CD4-positive, alpha-beta T cell treated with Interleukin-2 at 100 ng/mL for 4 hours (primary cell): ENCODE results near the gene SLC2A6.

ENCODE experiments used
- DNase-seq: peaks from one replicate; pipeline ENCODE4 v3.0.0-alpha.2; 2020; ENCODE audit warnings: low spot score

Gene SLC2A6

DNA sequence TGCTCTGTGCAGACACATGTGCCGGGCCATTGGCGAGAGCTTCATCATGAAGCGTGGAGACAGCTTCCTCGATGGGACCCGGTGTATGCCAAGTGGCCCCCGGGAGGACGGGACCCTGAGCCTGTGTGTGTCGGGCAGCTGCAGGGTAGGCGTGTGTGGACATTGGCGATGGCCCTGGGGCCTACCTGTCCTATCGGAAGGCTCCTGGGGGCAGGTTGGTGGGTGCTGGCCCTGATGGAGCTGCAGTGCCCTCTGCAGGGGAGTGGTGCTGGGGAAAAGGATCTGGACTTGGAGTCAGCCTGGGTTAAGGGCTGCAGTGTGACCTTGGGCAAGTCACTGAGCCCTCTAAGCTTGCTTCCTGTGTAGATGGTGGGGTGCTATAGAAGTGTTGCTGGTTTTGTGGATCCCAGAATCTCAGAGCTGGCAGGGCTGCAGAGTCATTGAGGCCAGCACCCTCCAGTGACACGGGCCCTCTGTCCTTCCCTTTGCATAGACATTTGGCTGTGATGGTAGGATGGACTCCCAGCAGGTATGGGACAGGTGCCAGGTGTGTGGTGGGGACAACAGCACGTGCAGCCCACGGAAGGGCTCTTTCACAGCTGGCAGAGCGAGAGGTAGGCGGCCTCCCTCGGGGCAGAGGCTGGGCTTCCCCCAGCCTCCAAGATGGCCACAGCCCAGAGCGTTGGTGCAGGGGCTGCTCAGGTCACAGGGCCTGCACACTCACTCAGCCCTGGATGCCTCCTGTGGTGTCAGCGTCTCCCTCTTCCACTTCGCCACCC is 41.0 kb downstream of the SLC2A6 start:
- no peak for DNase-seq

DNA sequence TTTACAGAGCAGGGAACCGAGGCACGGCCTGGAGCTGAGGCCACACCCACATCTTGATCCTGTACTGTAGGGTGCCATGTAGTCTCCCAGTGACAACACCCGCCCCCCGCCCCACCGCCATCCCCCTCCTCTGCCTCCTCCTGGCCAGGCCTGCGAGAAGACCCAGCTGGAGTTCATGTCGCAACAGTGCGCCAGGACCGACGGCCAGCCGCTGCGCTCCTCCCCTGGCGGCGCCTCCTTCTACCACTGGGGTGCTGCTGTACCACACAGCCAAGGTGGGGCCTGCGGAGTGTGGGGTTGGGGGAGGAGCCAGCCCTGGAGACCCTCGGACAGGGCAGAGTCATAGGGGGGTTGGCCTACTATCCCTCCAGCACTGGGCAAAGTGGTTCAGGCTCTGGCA is 42.2 kb downstream of the SLC2A6 start:
- DNase-seq: no peak

DNA sequence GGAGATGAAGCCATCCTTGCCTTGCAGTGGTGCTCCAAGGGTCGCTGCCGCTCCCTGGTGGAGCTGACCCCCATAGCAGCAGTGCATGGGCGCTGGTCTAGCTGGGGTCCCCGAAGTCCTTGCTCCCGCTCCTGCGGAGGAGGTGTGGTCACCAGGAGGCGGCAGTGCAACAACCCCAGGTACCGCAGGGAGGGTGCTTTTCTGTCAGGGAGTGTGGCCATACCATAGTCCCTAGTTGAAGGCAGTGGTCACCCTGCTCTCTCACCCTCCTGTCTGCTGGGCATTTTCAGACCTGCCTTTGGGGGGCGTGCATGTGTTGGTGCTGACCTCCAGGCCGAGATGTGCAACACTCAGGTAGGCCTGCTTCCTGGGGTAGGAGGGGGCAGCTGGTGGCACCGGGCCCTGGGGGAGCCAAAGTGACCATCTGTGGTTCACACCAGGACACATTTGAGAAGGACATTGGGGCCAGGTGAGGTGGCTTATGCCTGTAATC is 45.5 kb downstream of the SLC2A6 start:
- DNase-seq: no peak

DNA sequence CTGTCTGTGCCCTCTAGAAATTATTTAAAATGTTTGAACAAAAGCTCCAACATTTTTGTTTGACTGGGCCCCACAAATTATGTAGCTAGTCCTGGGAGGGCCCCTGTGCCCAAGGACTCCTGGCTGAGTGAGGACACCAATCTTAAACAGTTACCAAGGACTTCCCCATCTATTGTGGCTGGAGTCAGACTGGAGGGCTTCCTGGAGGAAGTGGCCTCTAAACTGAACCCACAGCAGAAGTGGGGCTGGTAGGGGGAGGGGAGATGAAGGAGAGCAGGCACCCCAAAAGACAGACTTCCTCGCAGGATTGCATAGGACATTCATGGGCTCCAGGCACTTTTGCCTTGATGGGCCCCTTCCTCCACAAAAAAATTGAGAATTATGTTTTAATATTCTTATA is 48.7 kb downstream of the SLC2A6 start:
- DNase-seq: no peak

DNA sequence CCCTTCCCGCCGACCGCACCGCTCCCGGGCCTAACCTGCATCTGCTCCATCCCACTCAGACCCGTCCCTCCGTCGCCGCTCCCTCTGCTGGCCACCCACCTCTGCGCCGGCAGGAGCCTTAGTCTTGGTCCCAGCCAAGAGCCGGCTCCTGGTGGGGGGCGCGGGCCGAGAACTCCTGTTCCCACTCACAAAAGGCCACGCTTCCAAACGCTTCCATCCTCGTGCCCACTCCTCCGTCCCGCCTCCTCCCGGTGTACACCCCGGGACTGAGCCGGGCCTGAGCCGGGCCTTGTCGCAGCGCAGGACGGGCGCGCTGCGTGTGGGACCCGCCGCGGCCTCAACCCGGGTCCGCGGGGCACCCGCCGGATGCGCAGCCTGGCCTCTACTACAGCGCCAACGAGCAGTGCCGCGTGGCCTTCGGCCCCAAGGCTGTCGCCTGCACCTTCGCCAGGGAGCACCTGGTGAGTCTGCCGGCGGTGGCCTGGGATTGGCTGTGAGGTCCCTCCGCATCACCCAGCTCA is 49.2 kb downstream of the SLC2A6 start:
- no peak for DNase-seq

DNA sequence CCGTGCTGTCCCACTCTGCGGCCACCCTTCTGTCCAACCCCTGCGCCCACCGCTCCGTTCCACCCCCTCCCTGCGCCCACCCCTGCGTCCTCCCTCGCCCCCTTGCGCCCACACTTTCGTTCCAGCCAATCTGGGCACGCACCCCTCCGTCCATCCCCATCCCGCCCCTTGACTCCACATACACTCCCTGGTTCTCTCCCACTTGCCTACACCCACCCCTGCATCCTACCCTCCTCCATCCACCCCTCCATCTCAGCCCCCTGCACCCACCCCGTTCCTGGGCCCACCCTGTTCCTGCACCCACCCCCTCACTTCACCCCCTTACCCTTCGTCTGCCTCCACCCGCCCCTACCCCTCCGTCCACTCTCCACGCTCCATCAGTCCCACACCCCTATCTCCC is 49.7 kb downstream of the SLC2A6 start:
- DNase-seq: no peak

DNA sequence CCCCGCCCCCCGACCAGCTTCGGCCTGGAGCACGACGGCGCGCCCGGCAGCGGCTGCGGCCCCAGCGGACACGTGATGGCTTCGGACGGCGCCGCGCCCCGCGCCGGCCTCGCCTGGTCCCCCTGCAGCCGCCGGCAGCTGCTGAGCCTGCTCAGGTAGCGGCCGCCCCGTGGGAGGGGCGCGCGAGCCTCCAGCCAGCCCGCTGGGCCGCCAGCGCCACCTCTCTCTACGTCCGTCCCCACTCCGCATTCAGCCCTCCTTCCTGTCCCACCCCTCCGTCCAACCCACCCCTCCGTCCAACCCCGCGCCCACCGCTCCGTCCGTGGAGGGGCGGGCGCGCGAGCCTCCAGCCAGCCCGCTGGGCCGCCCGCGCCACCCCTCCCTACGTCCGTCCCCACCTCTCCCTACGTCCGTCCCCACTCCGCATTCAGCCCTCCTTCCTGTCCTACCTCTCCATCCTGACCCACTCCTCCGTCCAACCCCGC is 50.2 kb downstream of the SLC2A6 start:
- DNase-seq: no peak

DNA sequence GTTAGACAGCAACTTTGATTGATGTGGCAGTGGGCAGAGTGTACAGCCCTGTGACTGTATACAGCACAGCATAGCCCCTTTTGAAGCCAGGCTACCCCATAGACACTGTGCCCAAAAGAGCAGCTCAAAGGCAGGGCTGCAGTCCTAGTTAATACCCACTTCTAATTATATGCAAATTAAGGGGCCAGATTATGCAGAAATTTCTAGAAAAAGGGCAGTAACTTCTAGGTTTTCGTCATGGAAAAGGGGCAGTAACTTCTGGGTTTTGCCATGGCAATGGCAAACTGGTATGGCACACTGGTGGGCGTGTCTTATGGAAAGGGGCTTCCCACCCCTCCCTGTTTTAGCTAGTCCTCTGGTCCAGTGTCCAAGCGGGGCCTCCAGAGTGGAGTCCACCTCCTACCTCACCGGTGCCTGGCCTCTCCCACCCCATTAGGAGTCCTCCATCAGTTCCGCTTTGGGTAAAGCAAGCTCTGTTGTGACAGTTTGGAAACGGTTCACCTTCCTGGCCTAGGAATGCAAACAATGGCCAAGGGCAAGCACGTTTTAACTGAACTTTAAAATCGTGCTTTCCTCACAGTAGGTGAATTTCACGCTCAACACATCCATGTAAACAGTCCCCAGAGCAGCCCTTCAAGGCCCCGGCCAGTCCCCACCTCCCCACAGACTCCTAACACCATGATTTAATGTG is 51.1 kb downstream of the SLC2A6 start:
- no peak for DNase-seq

DNA sequence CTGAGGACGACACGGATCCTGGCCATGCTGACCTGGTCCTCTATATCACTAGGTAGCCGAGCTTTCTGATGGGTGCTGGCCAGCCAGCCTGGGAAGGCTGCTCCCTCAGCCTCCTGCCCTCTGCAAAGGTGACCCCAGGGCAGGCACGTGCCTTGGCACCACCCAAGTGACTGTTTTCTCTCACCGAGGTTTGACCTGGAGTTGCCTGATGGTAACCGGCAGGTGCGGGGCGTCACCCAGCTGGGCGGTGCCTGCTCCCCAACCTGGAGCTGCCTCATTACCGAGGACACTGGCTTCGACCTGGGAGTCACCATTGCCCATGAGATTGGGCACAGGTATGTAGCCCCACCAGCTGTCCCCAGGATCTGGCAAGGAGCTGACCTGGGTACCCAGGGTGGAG is 52.9 kb downstream of the SLC2A6 start:
- DNase-seq: no peak

DNA sequence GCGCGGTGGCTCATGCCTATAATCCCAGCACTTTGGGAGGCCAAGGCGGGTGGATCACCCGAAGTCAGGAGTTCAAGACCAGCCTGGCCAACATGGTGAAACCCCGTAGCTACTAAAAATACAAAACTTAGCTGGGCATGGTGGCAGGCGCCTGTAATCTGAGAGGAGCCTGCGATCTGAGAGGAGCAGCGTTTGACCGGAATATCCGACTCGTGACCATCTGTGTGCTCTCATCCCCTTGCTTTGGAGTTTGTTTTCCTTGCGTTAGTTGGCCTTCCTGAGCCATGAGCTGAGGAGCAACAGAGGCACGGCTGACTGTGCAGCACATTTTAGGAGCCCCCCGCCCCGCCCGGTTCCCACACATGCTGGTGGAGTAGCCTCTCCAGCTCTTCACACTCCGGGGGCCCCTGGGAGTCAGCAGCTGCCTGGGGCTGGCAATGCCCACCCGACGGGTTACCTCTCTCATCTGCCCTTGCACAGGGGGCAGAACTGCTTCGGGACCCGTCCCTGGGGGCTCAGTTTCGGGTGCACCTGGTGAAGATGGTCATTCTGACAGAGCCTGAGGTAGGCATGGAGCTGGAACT is 53.8 kb downstream of the SLC2A6 start:
- DNase-seq: no peak

DNA sequence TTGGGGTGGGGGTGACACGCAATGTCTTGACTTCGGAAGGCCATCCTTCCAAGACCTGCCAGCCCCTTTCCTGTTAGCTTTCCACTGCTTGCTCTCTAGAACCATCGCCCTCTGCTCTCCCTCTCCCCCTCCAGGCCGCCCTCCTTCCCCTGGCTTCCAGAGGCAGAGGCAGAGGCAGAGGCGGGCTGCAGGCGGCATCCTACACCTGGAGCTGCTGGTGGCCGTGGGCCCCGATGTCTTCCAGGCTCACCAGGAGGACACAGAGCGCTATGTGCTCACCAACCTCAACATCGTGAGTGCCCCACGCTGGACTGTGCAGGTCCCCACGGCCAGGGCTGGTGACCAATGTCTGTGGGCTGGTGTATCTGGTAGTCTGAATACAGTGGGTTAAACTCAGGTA is 54.7 kb downstream of the SLC2A6 start:
- no peak for DNase-seq

DNA sequence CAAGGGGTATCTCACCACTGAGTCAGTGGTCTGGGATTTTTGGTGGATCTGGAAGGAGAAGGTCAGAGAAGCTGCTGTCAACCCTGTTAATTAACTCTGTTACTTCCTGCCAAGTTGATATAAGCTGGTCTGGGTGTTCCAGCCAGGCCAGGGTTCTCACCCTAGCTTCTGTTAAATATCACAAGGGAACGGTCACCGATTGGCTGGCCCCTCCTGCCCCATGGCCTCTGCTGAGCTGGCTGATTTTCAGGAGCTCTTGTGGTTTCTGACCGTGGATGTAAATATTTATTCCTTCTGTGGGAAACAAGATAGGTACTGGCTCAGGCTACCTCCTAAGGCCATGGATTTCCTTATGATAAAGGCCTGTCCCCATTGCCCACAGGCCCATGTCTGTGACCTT is 55.7 kb downstream of the SLC2A6 start:
- DNase-seq: no peak

DNA sequence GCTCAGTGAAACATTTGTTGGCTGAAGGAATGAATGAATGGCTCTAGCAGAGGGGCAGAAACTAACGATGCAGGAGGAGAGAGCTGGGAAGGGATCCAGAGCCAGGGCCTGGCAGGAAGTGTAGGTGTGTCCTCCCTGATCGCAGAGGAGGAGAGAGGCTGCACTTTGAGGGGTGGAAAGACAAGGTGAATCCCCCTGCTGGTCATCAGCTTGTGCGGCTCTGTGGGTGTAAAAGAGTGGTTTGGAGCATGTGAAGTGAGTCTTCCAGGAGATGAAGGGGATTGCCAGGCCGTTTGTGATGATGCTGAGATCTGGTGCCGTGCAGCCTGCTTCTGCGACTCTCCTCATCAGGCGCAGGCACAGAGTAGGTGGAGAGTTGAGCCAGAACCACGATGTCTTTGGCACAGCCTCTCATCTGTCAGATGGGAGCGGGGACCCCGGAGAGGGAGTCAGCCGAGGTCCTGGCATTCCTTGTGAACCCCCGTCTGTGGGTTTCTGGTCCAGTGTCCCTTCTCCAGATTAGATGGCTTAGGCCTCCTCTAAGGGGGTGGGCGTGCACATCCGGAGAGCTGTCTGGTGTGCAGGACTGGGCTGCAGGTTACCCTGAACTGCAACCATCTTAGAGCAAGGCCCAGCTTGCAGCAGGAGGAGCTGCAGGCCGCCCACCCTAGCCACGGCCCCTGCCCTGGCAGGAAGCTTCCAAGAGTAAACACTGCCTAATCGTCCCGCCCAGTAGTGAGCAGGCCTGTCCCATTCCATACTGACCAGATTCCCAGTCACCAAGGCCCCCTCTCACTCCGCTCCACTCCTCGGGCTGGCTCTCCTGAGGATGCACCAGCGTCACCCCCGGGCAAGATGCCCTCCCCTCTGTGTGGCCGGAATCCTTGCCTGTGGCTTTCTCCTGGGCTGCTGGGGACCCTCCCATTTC is 57.0 kb downstream of the SLC2A6 start, which contains the start of gene ADAMTS13:
ADAMTS13 (plus strand) TSS at position 753 of the 928 bp plus-strand sequence; CDS start at position 830, 77 bp downstream.
- DNase-seq: peak; percentile 38
